GM19397 (cell line): ENCODE data around the gene DNAJC12.
"Not testable (repeated sequence)": the region's sequence is repeated elsewhere in the genome, so short reads cannot be mapped to it uniquely, and the experiment has no call there.

Experiments used
- ATAC-seq: cut with Tn5 transposase; IDR thresholded peaks from one replicate; pipeline ENCODE4 v1.9.1; 2021; ENCODE audit warnings: mild to moderate bottlenecking, moderate library complexity; ENCODE audit not compliant: unreplicated experiment

Gene DNAJC12

DNA sequence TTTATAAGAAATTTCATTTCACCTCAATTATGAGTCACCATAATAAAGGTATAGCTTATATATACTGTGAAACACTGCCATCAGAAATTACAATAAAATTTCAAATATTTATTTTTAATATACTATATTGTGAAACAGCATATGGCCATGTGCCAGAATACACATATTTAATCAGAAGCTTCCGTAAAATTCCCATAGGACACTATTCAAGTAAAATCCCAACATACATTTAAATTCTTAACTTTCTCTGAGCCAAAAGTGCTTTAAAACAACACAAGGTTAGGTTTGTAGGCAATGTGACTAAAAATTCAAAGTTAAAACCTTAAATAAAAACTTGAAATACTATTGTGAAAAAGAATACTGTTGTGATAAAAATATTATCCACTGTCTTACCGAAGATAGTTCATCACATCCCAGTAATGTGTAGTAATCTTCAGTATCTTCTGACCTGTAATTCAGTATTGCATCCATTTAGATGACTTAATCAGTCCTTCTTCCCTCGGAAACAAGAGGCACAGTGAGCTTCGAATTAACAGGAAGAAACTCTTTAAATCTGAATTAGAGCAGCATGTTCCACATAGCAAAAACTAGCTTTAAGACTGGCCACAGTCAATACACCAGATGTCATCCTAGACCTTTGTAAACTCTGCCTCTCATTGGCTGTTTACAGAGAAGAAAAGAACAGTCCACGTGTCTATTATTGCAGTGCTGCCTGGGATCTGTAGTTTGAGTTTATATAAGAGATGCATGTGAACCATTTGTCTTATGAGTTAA lies at the start of gene DNAJC12:
DNAJC12 (minus strand) TSS at position 648 of the 774 bp plus-strand sequence; CDS start at position 471, 177 bp downstream.
- ATAC-seq, result no peak

GRCh38 chr10:67884842-67885670 lies 47.1 kb upstream of the DNAJC12 start:
- ATAC-seq, result peak; percentile 59

DNA sequence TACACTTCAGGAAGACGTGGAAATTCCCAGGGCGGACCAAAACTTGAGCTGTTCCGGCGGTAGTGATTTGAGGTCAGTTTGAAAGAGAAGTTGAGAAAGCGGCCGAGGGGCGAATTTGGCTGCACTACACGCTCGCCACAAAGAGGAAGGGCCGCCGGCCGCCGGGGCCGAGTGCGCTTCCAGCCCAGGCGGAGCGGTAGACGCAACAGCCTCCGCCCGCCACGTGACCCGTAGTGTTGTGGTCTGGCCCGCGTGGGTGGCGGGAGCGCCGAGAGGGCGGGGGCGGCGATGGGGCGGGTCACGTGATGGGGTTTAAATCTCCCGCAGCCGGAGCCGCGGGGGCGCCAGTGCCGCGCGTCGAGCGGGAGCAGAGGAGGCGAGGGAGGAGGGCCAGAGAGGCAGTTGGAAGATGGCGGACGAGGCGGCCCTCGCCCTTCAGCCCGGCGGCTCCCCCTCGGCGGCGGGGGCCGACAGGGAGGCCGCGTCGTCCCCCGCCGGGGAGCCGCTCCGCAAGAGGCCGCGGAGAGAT lies 46.4 kb upstream of the DNAJC12 start, which contains the start of gene SIRT1:
SIRT1 (plus strand) TSS at position 344 of the 529 bp plus-strand sequence; CDS start at position 410, 66 bp downstream.
- ATAC-seq, result peak; percentile 88

DNA sequence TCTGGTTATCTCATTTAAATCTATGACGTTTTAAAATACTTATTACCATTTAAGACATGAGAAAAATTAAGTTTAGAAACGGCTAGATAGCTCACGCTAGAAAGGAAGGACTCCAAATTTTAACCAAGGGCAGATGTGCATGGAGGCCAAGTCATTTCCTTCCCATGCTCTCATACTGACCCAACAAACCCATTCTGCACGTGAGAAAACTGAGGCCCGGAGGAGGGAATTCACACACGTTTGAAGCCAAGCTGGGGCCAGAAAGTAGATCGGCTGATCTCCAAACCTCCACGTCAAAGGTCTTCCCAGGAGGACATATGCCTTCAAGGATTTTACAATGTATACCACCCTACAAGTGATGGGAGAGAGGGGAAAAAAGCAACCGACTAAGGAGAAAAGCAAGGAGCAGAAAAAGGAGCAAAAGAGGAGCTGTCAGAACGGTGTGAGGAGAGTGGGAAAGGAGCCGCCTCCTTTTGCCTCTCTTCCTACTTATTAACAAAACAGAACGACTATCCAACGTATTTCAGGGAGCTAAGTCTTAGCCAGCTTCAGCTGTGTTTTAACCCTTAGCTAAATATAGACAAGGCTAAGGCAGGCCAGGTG lies 45.8 kb upstream of the DNAJC12 start:
- ATAC-seq, result no peak

DNA sequence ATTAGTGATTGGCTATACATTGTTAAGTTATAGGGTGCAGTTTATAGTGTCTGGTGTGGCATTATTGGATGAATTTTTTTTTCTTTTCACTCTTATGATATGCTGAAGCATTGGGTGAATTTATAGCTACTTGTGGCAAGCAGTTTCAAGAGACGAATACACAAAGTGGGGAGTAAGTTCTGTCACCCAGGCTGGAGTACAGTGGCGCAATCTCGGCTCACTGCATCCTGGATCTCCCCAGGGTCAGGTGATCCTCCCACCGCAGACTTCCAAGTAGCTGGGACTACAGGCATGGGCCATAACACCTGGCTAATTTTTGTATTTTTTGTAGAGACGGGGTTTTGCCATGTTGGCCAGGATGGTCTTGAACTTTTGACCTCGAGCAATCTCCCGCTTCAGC lies 40.1 kb upstream of the DNAJC12 start:
- ATAC-seq, result no peak

- not testable (repeated sequence) for ATAC-seq
Observed at GRCh38 chr10:67877421-67877820, 39.4 kb upstream of the DNAJC12 start.

GRCh38 chr10:67875340-67876238 lies 37.6 kb upstream of the DNAJC12 start:
- ATAC-seq, result no peak

DNA sequence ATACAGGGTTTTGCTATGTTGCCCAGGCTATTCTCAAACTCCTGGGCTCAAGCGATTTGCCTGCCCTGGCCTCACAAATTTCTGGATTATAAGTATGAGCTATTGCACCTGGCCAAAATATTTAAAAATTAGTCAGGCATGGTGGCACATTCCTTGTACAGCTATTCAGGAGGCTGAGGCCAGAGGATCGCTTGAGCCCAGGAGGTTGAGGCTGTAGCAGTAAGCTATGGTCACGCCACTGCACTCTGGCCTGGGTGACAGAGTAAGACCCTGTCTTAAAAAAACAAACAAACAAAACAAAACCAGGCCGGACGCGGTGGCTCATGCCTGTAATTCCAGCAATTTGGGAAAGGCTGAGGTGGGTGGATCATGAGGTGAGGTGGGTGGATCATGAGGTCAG lies 32.0 kb upstream of the DNAJC12 start:
- ATAC-seq, result no peak

- no peak for ATAC-seq
Observed at GRCh38 chr10:67868132-67868531, 30.1 kb upstream of the DNAJC12 start.

DNA sequence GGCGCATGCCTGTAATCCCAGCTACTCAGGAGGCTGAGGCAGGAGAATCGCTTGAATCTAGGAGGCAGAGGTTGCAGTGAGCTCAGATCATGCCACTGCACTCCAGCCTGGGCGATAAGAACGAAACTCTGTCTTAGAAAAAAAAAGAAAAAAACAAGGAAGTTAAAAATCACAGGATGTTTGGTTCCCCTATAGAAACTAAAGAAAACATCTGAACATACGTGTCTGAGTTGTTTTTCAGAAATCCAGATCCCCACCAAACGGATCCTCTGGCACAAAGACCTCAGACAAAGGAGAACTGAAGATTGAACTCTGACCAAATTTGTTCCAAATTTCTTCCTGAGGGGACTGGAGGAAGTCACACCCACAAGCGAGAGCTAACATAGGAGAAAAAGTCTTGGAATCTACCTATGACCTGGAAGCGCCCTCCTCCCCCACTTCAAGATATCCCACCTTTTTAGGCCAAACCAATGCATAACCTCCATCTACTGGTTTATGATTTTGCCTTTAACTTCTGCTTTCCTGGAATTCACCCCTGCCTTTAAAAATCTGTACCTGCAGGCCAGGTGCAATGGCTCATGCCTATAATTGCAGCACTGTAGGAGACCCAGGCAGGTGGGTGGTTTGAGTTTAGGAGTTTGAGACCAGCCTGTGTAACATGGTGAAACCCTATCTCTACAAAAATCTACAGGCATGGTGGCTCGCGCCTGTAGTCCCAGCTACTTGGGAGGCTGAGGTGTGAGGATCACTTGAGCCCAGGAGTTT lies 26.8 kb upstream of the DNAJC12 start:
- no peak for ATAC-seq

- ATAC-seq, result no peak
Observed at GRCh38 chr10:67863094-67863493, 25.1 kb upstream of the DNAJC12 start.

DNA sequence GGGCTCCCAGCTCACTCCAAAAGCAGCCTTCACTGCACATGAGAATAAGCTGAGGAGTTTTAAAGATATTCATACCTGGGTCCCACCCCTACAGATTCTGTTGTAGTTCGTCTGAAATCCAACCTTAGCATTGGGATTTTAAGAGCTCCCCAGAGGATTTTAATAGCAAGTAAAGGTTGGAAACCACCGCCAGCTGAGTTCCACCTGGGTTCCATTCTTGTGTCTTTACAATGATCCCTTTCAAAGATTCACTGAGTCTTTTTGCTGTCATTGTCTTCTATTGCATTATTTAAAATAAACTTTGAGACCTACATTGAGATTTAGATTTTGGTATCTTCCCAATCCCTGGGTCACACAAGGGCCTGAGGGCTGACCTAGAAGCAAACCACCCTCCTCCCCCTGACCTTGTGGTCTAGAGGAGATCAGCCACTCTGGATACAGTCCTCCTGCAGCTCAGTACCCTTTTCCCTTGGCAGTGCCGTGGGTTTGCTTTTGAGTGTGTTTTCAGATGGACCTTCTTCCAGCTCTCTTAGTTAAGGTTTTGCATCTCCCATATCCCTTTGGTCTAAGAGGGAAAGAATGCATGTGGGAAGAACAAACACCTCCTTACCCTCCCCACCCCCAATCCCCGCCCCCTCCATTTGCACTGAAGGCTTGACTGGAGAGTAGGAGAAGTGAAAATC lies 23.9 kb upstream of the DNAJC12 start:
- no peak for ATAC-seq

DNA sequence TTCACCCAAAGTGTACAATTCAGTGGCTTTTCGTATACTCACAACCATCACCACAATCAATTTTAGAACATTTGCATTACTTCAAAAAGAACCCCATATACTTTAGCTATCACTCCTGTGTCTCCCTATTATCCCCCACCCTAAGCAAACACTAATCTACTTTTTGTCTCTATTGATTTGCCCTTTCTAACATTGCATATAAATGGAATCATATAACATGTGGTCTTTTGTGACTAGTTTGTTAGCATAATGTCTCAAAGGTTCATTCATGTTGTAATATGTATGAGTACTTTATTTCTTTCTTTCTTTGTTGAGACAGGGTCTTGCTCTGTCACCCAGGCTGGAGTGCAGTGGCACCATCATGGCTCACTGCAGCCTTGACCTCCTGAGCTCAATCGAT lies 21.0 kb upstream of the DNAJC12 start:
- no peak for ATAC-seq

GRCh38 chr10:67853512-67853911 lies 15.5 kb upstream of the DNAJC12 start:
- no peak for ATAC-seq

GRCh38 chr10:67852761-67853160 lies 14.8 kb upstream of the DNAJC12 start:
- ATAC-seq, result no peak

DNA sequence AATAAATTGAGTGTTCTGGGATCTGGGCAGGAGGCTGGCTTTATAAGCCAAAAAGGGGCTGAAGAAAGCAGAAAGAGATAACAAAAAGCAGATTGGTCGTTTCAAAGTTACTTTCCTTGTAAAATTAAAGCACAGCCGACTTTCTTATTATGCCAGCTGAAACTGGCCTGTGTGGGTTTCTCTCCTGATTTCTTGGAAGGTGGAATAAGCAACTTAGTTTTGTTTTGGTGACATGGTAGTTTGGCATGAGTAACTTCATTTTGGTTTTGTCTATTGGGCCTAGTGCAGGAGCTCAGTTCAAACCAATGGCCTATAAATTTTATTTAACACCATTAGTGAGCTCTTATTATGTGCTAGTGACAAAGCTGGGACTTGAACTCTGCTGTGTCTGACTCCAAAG lies 13.2 kb upstream of the DNAJC12 start:
- no peak for ATAC-seq

- peak; percentile 92 for ATAC-seq
Observed at GRCh38 chr10:67849331-67850011, 11.5 kb upstream of the DNAJC12 start.

- no peak for ATAC-seq
Observed at GRCh38 chr10:67843284-67843683, 5.3 kb upstream of the DNAJC12 start.
